ENCODE measurements around the gene TMPRSS13. TPM values are rescaled to one million over a fixed set of nuclear protein-coding genes. Genes with fewer than 3 reads are reported as not detected.

The TMPRSS13 gene
- not detected in 2 replicates for total RNA-seq

DNA sequence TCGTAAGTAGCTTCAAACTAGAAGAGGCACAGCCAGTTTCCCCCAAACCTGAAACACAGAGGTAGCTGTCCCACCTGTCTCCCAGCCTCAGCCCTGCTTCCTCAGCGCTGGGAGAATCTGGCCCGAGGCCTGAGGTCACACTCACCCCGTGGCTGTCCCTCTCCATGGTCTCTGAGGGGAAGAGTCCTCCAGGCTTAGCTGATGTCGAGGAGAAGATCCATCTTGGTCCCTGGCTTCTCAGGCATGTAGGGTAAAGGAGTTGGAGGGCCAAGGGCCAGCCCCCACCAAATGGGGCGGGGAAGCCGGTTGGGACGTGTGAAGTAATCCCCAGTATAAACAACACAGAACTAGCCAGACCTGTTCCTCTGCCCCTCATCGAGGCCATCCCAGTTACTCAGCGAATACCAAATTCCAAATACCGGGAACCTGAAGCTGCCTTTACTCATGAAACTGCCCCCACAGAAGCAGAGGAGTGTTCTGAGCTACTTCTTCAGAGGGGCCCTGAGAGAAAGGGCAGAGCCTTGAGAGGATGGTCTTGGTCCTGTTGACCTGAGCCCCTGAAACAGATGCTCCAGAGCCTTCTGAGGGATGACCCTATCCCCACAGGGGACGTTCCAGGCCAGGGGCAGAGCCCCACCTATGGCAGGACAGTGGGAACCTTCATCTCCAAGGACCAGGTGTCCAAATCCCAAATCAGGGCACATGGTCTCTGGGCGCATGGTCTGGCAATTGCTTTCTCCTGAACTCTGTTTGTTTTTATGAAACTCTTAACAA is at the start of gene TMPRSS13:
TMPRSS13 (minus strand) TSS at position 261 of the 774 bp plus-strand sequence; CDS start at position 166, 95 bp downstream.

GRCh38 chr11:117876341-117877119 is 52.7 kb downstream of the TMPRSS13 start, which contains the start of gene FXYD6:
Gene FXYD6 (minus strand): TSS chr11:117876658. CDS start chr11:117842776, 33,882 bp downstream.

Other genes with a start within 250 kb of the TMPRSS13 start
- gene DSCAML1, start 132.2 kb downstream of the TMPRSS13 start, total RNA-seq = not detected in 2 replicates
- gene FXYD2, start 104.7 kb downstream of the TMPRSS13 start, total RNA-seq = 0.15 and 0.34 TPM in 2 replicates
- 22.5 and 27.8 TPM in 2 replicates for gene FXYD6, start 52.7 kb downstream of the TMPRSS13 start, total RNA-seq
- not detected in 2 replicates for gene IL10RA, start 57.0 kb upstream of the TMPRSS13 start, total RNA-seq
- not detected in 2 replicates for gene TMPRSS4, start 147.7 kb upstream of the TMPRSS13 start, total RNA-seq
- not detected in 2 replicates for gene SMIM35, start 157.6 kb upstream of the TMPRSS13 start, total RNA-seq
- 0.30 and 0.34 TPM in 2 replicates for gene SCN4B, start 223.4 kb upstream of the TMPRSS13 start, total RNA-seq
- 0.15 and 0.17 TPM in 2 replicates for gene SCN2B, start 247.2 kb upstream of the TMPRSS13 start, total RNA-seq

Measured in bronchus fibroblast of lung (primary cell).